Thyroid gland (tissue), 4 donors: ENCODE data around the gene ZNF467.

Experiments used
- CTCF ChIP-seq, 6 experiments: fragments of 200-600 bp in 3 of 6; fragments of 450-650 bp in 3 of 6; sonication (generic) in 3 of 6; IDR thresholded peaks; one replicate each; pipeline ENCODE4 v1.5.1; 2016 to 2019; ENCODE audit warnings: antibody characterized with exemption in 6 of 6, mild to moderate bottlenecking in 2 of 6, inconsistent platforms in 1 of 6, moderate library complexity in 1 of 6
- POLR2A ChIP-seq, 2 donors: fragments of 450-650 bp; IDR thresholded peaks; one replicate each; pipeline ENCODE4 v1.6.1; 2017; ENCODE audit warnings: antibody characterized with exemption in 2 of 2, mild to moderate bottlenecking in 2 of 2, moderate library complexity in 1 of 2

DNA sequence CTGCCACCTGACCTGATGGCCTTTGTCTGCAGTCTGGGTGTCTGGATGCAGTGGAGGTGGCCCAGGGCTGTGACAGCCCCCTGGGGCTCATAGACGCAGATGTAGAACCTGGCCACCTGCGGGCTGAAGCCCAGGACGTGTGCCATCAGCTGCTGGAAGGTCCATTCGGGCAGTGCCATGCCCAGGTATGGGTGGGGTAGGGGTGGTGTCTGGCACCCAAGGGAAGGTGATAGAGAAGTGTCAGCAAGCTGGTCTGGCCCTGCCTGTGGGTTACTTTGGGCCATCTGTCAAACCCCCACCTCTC, 6.1 kb upstream of the ZNF467 start:
- no peak for TF ChIP-seq CTCF (IDR thresholded peaks at IDR 0.05)
- TF ChIP-seq POLR2A (IDR thresholded peaks at IDR 0.05), result no peak
